T-helper 17 cell (primary cell): ENCODE data around the gene TRA2B. TPM values are rescaled to one million over a fixed set of nuclear protein-coding genes. Genes with fewer than 3 reads are reported as not detected.

Source experiments
- ATAC-seq: fragments of 150-1000 bp; cut with Tn5 transposase; 2 replicates; pipeline ENCODE4 v1.10.0; 2021; ENCODE audit warnings: mild to moderate bottlenecking, moderate library complexity
- DNase-seq, 3 donors: peaks; one replicate each; pipeline versions ENCODE4 v3.0.0 to v3.0.0-alpha.2; 2020 to 2021
- H3K9me3 ChIP-seq: one replicate; pipeline ENCODE4 v1.7.0; 2013; ENCODE audit warnings: low read length, mild to moderate bottlenecking; ENCODE audit not compliant: control insufficient read depth, poor library complexity, severe bottlenecking
- H3K27ac Mint-ChIP-seq: one replicate; pipeline ENCODE4 v1.8.0; 2022; ENCODE audit warnings: mild to moderate bottlenecking, moderate library complexity, mixed read lengths
- H3K27me3 Mint-ChIP-seq: one replicate; pipeline ENCODE4 v1.8.0; 2022; ENCODE audit warnings: mixed read lengths
- H3K36me3 Mint-ChIP-seq: one replicate; pipeline ENCODE4 v1.8.0; 2022; ENCODE audit warnings: low read depth, mixed read lengths
- H3K4me1 Mint-ChIP-seq: one replicate; pipeline ENCODE4 v1.8.0; 2022; ENCODE audit warnings: mild to moderate bottlenecking, mixed read lengths
- H3K4me3 Mint-ChIP-seq: one replicate; pipeline ENCODE4 v1.8.0; 2022; ENCODE audit warnings: mild to moderate bottlenecking, moderate library complexity, mixed read lengths
- total RNA-seq, 4 donors: library from RNA in 2 of 4; stranded (reverse) in 2 of 4; gene quantifications; one replicate each; pipeline ENCODE4 v1.2.3 and lab custom pipeline; 2022 to 2026

The TRA2B gene
- total RNA-seq, 2 donors from 2014 or later: 542 to 637 TPM

DNA sequence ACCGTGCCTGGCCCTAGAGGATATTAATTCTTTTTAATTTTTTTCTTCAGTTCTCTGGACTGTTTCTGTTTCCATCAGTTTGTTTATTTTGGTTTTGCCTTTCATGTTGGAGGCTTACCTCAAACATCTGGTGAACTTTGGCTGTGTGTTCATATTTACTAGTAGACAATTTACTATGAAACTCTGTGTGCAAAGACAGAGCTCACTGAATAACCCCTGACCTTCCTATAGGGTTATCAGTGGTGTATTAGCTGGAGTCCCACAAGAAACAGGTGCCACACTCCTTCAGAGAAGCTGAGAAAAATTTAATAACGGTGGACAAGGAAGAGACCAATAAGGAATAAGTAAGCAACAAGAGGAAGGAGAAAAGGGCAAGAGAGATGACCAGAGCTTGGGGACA lies 28.8 kb upstream of the TRA2B start:
- no peaks in the 10 kb centered on the region for H3K9me3 ChIP-seq
- Mint-ChIP-seq H3K36me3 (no peaks in the 10 kb centered on the region), H3K27ac (no peak overlapping the region), H3K4me3 (no peak overlapping the region), H3K27me3 (no peaks in the 10 kb centered on the region), H3K4me1 (no peaks in the 10 kb centered on the region)
- no peak for DNase-seq
- ATAC-seq: no peak

DNA sequence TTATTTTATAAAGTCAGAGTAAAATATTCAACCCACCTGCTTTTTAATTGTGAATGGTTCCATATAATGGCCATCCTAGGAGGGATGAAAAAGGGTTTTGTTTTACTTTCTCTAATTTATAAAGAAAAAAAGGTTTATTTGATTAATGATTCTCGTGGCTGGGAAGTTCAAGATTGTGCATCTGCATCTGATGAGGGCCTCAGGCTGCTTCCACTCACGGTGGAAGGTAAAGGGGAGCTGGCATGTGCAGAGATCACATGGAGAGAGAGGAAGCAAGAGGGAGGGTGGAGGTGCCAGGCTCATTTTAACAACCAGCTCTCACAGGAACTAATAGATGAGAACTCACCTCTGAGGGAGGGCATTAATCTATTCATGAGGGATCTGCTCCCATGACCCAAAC lies 27.7 kb upstream of the TRA2B start:
- Mint-ChIP-seq H3K4me1 (no peaks in the 10 kb centered on the region), H3K27me3 (no peaks in the 10 kb centered on the region), H3K4me3 (no peak overlapping the region), H3K27ac (no peak overlapping the region), H3K36me3 (no peaks in the 10 kb centered on the region)
- no peaks in the 10 kb centered on the region for H3K9me3 ChIP-seq
- ATAC-seq: no peak
- no peak for DNase-seq

DNA sequence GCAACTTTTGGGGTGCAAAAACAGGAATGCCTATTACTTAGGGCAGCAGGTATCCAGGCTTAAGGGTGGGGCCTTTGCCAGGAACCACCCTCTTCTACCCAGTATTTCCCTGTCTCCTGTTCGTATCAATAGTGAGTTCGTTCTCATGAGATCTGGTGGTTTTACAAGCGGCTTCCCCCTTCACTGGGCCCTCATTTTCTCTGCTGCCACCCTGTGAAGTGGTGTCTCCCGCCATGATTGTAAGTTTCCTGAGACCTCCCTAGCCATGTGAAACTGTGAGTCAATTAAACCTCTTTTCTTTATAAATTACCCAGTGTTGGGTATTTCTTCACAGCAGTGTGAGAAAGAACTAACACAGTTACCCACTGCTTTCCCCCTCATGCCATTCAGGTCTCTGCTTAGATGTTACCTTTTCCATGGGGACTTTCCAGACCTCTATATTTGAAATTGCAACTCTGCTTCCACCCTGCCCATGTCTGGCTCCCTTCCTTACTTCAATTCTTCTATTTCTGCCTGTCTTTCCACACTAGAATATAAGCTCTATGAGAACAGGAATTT lies 23.9 kb upstream of the TRA2B start:
- H3K9me3 ChIP-seq: no peaks in the 10 kb centered on the region
- peaks cover 7% of the 10 kb centered on the region for H3K27me3 Mint-ChIP-seq
- no peak for DNase-seq
- H3K4me1 Mint-ChIP-seq: peaks cover 3% of the 10 kb centered on the region
- no peak for ATAC-seq
- H3K27ac Mint-ChIP-seq: no peak overlapping the region
- no peak overlapping the region for H3K4me3 Mint-ChIP-seq
- H3K36me3 Mint-ChIP-seq: peaks cover 3% of the 10 kb centered on the region

DNA sequence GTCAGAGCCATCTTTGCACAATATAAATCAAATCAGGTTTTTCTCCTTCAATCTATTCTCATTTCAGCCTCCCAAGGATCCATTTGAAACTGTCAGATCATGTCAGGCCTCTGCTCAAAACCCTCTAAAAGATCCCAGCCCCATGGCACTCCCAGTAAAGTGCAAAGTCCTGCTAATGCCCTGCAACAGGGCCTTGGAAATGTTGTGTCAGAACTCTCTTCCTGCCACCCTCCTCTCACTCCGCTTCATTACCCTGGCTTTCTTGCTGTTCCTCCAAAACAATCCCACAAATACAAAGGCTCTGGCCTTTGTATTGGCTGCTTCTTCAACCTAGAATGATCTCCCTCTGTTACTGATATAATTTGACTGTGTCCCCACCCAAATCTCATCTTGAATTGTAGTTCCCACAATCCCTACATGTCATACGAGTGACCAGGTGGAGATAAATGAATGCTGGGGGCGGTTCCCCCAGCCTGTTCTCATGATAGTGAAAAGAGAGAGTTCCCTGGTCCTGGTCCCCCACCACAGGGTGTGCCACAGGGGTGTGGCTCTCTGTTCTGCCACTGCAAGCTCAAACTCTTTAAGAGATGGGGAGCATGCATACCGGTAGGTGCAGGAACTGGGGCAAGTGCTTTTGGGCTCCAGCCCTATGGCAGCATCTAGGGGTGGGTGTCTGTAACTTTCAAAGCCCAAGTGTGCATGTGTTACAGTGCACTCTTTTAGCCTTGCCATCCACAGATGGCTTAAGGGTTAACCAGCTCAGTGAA lies 22.9 kb upstream of the TRA2B start:
- ATAC-seq: no peak
- no peaks in the 10 kb centered on the region for H3K9me3 ChIP-seq
- Mint-ChIP-seq H3K36me3 (peaks cover 3% of the 10 kb centered on the region), H3K4me1 (peaks cover 3% of the 10 kb centered on the region), H3K4me3 (no peak overlapping the region), H3K27me3 (peaks cover 13% of the 10 kb centered on the region), H3K27ac (no peak overlapping the region)
- DNase-seq: no peak

DNA sequence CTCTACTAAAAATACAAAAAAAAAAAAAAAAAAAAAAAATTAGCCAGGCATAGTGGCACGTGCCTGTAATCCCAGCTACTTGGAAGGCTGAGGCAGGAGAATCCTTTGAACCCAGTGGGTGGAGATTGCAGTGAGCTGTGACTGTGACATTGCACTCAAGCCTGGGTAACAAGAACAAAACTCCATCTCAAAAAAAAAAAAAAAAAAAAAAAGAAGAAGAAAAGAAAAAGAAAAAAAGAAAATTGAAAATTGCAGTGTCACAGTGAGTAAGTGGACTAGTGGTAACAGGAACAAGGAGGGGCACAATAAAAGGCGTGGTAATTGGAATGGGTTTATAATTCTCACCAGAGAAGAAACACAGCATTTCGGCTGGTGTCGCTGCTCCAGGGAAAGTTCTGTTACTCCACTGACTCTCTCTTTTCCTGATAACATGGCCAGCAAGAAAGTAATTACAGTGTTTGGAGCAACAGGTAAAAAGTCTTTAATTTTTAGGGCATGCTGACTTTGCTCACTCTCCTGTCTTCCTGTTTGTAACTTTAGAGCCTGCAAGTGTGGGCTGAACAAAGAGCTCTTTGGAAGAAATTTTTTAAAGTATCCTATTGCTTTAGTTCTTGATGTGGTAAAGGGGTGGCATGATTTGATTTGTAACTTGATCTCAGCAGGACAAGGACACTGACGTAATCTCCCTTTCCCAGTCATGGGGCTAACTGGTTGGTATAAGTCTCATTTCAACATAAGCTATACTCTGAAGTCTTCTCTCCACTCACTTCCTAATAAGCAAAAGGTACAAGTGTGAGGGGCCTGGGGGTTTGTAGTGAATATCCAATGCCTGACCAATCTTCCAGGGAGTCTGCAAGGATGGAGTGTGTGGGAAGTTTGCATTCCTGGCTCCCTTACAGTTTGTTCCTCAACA lies 22.1 kb upstream of the TRA2B start:
- Mint-ChIP-seq H3K36me3 (peaks cover 3% of the 10 kb centered on the region), H3K27me3 (peaks cover 13% of the 10 kb centered on the region), H3K27ac (no peak overlapping the region), H3K4me3 (no peak overlapping the region), H3K4me1 (peaks cover 3% of the 10 kb centered on the region)
- no peaks in the 10 kb centered on the region for H3K9me3 ChIP-seq
- peak; percentile 30 for ATAC-seq
- no peak for DNase-seq

DNA sequence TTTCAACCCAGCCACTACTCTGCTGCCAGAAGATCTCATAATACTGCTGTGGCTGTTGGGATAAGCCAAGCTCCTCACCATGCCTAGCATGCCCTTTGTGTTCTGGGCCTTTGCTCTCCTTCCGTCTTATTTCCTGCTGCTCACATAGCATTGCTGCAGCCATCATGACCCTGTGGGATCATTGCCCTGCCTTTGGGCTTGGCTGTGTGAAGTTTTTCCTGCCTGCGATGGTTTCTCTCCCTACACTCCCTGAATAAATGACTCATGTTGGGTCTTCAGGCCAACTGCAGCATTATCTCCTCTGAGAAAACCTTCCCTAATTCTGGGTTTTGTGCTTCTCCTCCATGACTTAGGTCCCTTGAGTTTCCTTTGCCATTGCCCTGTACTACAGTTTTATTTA lies 20.8 kb upstream of the TRA2B start:
- peaks cover 3% of the 10 kb centered on the region for H3K36me3 Mint-ChIP-seq
- H3K4me1 Mint-ChIP-seq: peaks cover 3% of the 10 kb centered on the region
- ATAC-seq (no peak), DNase-seq (no peak)
- no peak overlapping the region for H3K27ac Mint-ChIP-seq
- no peak overlapping the region for H3K4me3 Mint-ChIP-seq
- H3K27me3 Mint-ChIP-seq: peaks cover 13% of the 10 kb centered on the region
- no peaks in the 10 kb centered on the region for H3K9me3 ChIP-seq

DNA sequence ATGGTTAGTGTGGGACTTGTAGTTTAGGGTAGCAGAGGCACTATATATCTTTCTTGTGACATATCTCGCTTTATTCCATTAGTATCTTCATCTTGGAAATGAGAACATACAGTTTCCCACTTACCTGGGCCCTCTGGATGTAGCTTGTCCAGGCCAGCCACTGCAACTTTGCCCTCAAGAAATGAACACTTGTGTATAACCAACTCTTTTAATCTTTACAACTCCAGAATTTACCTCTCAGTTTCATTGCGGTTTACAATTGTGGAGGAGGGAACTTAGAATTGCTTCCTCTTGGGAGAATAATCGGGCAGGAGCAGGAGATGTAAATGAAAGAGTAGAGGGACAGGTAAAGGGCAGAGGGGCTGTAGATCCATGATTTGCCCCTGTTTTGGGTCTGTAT lies 18.4 kb upstream of the TRA2B start:
- no peak overlapping the region for H3K4me3 Mint-ChIP-seq
- no peak for DNase-seq
- peaks cover 29% of the 10 kb centered on the region for H3K27me3 Mint-ChIP-seq
- H3K36me3 Mint-ChIP-seq: peaks cover 3% of the 10 kb centered on the region
- H3K27ac Mint-ChIP-seq: no peak overlapping the region
- ATAC-seq: no peak
- no peaks in the 10 kb centered on the region for H3K9me3 ChIP-seq
- peaks cover 3% of the 10 kb centered on the region for H3K4me1 Mint-ChIP-seq

DNA sequence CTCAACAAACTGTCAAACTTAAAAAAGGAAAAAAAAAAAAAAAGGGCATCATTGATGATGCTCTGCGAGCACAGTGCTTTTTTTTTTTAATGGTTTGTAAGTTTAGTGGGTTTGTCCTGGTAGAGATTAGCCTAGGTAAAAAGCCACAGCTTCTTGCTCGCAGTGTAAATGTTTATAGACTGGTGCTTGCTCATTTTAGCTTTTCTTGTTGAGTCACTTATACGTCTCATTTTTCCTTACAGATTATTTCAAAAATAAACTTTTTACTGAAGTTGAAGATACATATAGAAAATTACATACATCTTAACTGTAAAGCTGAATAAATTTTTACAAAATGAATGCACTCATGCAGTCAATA lies 16.5 kb upstream of the TRA2B start:
- ATAC-seq: no peak
- H3K9me3 ChIP-seq: no peaks in the 10 kb centered on the region
- Mint-ChIP-seq H3K27me3 (peaks cover 29% of the 10 kb centered on the region), H3K27ac (no peak overlapping the region), H3K4me1 (no peaks in the 10 kb centered on the region), H3K36me3 (peaks cover 3% of the 10 kb centered on the region), H3K4me3 (no peak overlapping the region)
- no peak for DNase-seq

DNA sequence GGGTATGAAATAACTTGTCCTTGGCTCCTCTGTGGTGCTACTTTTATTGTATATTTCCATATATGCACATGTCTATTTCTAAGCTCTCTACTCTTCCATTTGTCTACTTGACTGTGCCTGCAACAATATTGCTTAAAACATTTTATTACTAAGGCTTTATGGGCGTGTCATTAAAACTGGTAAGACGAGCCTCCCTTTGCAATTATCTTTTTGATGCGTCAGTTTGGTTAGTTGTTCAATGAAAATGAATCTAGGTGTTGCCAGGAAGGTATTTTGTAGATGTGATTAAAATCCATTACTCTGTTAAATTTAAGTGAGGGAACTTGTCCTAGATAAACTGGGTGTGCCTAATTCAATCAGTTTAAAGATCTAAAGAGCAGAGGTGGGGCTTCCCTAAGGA lies 12.9 kb upstream of the TRA2B start:
- Mint-ChIP-seq H3K36me3 (peaks cover 3% of the 10 kb centered on the region), H3K4me3 (no peak overlapping the region), H3K27ac (no peak overlapping the region), H3K27me3 (peaks cover 36% of the 10 kb centered on the region), H3K4me1 (no peaks in the 10 kb centered on the region)
- no peak for DNase-seq
- H3K9me3 ChIP-seq: no peaks in the 10 kb centered on the region
- no peak for ATAC-seq

DNA sequence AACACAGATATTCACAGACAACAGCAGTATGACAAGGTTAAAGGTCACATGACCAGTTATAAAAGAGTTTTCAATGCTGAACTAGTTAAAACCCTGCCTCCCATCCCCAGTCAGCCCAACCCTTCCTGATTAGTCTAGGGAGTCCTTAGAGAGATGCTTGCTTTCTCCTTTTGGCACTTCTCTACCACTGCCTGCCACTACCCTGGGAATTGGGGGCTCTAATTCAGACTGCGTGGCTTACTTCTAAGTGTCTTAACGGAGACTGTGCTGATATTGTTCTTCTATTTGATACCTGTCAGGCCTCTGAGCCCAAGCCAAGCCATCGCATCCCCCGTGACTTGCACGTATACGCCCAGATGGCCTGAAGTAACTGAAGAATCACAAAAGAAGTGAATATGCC lies 11.7 kb upstream of the TRA2B start:
- no peaks in the 10 kb centered on the region for H3K4me1 Mint-ChIP-seq
- H3K27me3 Mint-ChIP-seq: peaks cover 36% of the 10 kb centered on the region
- no peak overlapping the region for H3K4me3 Mint-ChIP-seq
- H3K9me3 ChIP-seq: no peaks in the 10 kb centered on the region
- H3K36me3 Mint-ChIP-seq: peaks cover 3% of the 10 kb centered on the region
- H3K27ac Mint-ChIP-seq: no peak overlapping the region
- no peak for DNase-seq
- no peak for ATAC-seq

DNA sequence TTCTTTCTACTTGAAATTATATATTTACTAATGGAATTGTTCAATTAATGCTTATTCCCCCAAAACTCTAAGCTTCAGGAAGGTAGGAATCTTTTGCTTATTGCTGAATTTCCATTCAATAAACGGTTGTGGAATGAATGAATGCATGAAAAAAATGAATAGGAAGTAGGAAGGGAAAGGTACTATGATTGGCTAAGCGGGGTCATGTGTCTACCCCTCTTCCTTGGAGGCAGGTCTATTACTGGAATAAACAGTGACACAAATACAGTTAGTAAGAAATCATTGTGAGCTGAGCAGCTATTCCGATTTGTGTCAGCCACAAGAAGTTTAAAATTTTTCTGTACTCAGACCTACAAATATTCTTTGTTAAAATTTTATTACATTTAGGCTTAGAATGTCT lies 10.5 kb upstream of the TRA2B start:
- Mint-ChIP-seq H3K27me3 (peaks cover 34% of the 10 kb centered on the region), H3K27ac (no peak overlapping the region), H3K36me3 (peaks cover 3% of the 10 kb centered on the region), H3K4me3 (no peak overlapping the region), H3K4me1 (peaks cover 6% of the 10 kb centered on the region)
- ATAC-seq: no peak
- no peaks in the 10 kb centered on the region for H3K9me3 ChIP-seq
- no peak for DNase-seq

DNA sequence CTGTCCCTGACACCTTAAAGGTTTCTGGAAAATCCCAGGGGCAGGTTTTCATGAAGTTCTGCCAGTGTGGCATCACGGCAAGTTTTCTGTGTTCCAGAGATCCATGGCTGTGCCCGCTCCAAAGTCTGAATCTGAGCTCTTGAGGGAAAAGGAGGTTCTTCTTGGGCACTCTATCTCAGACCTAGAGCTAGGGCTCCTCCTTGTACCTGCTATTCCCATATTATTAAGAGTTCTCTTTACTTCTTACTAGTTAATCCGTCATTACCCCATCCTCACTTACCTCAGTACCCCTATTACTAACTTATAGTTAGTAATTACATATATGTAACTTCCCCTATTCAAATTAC lies 5.9 kb upstream of the TRA2B start:
- peaks cover 10% of the 10 kb centered on the region for H3K4me1 Mint-ChIP-seq
- no peak for DNase-seq
- H3K4me3 Mint-ChIP-seq: peak overlapping the region; percentile 58
- peak; percentile 32 for ATAC-seq
- peak overlapping the region; percentile 4 for H3K27ac Mint-ChIP-seq
- peaks cover 19% of the 10 kb centered on the region for H3K27me3 Mint-ChIP-seq
- no peaks in the 10 kb centered on the region for H3K9me3 ChIP-seq
- H3K36me3 Mint-ChIP-seq: peaks cover 3% of the 10 kb centered on the region

DNA sequence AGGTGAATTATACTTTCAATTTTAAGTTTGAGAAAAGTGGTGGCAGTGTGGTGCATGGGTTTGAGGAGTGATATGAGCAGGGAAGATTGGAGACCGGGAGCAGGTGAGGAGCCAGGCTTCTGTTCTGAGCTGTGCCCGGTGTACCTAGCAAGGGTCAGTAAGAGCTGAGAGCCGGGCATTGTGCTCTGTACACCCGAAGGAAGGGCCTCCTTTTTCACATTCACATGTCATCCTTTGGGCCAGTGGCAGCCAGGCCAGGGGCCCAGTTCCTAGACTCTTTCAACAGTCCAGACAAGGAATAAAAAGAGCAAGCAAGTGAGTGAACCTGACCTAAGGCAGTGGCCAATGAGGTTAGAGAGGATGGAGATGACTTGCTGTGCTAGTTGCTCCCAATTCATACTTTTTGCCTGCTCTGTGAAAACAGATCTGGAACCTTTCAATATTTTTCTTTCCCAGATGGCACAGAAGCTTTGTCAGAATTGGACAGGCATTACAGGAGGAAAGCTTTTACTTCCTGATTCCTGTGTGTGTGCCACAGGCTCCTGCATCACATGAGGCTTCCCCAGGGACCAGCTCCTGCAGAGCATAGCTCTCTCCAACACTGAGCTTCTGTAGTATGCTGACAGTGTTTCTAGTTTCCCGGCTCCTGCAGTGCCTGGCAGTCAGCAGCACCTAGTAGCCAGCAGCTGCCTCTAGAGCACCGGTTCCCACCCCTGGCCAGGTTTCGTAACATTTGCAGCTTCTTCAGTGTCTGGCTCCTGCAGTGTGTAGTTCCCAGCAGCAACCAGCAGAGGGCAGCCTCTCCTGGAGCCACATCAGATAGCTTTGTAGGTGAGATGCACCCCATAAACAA lies 5.3 kb upstream of the TRA2B start:
- DNase-seq (peak; percentile 65 to 79 (median 72)), ATAC-seq (peak; percentile 100)
- H3K36me3 Mint-ChIP-seq: peaks cover 3% of the 10 kb centered on the region
- H3K27me3 Mint-ChIP-seq: peaks cover 15% of the 10 kb centered on the region
- H3K9me3 ChIP-seq: no peaks in the 10 kb centered on the region
- peak overlapping the region; percentile 58 for H3K4me3 Mint-ChIP-seq
- H3K27ac Mint-ChIP-seq: peak overlapping the region; percentile 4
- peaks cover 13% of the 10 kb centered on the region for H3K4me1 Mint-ChIP-seq
